NT2/D1 (cell line): ENCODE measurements around the gene FAM50B.

ENCODE experiments used
- DNase-seq: peaks from one replicate; pipeline ENCODE4 v3.0.0-alpha.2; 2011; ENCODE audit warnings: low read depth, low spot score
- H3K27me3 ChIP-seq: 2 replicates; pipeline ENCODE4 v1.6.0; 2011; ENCODE audit warnings: mild to moderate bottlenecking; ENCODE audit not compliant: insufficient read length, insufficient read depth
- H3K36me3 ChIP-seq: 2 replicates; pipeline ENCODE4 v1.6.1; 2011; ENCODE audit warnings: mild to moderate bottlenecking, low read length, mixed read lengths; ENCODE audit not compliant: insufficient read depth, insufficient read length
- H3K4me1 ChIP-seq: 2 replicates; pipeline ENCODE4 v1.5.1; 2011; ENCODE audit not compliant: insufficient read depth, insufficient read length
- H3K4me3 ChIP-seq: 2 replicates; pipeline ENCODE4 v1.5.1; 2011; ENCODE audit warnings: low read depth; ENCODE audit not compliant: insufficient read length
- H3K9ac ChIP-seq: 2 replicates; pipeline ENCODE4 v1.6.0; 2011; ENCODE audit warnings: low read depth; ENCODE audit not compliant: insufficient read length
- H3K9me3 ChIP-seq: 2 replicates; pipeline ENCODE4 v1.5.1; 2011; ENCODE audit warnings: mild to moderate bottlenecking, low read length; ENCODE audit not compliant: insufficient read depth
- SUZ12 ChIP-seq: IDR thresholded peaks from 2 replicates; pipeline ENCODE4 v1.6.1; 2011; ENCODE audit not compliant: insufficient read length, insufficient read depth; ENCODE audit errors: extremely low read depth
- YY1 ChIP-seq: IDR thresholded peaks from 2 replicates; pipeline ENCODE4 v1.6.1; 2011; ENCODE audit not compliant: insufficient read length, insufficient read depth
- ZNF274 ChIP-seq: IDR thresholded peaks from 2 replicates; pipeline ENCODE4 v1.6.1; 2011; ENCODE audit warnings: mild to moderate bottlenecking, low read depth, low read length

Gene FAM50B

DNA sequence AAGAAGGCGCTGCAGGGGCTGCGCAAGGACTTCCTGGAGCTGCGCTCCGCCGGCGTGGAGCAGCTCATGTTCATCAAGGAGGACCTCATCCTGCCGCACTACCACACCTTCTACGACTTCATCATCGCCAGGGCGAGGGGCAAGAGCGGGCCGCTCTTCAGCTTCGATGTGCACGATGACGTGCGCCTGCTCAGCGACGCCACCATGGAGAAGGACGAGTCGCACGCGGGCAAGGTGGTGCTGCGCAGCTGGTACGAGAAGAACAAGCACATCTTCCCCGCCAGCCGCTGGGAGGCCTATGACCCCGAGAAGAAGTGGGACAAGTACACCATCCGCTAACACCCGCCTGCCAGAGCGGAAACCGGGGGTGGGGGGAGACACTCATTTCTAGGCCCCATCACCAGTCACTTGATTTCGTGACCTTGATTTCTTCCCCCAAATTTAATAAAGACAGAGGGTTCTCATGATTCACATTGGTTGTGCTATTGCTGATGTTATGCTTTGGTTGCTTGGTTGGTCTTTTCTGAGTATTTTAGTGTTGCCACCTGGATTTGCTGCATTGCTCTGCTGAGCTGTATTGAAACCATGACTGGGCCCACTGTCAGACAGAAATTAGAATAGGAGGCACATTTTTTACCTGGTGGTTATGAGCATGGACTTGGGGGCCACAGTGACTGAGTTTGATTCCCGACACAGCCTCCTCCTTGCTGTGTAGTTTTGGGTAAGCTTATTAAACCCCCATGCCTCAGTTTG is 1.5 kb downstream of the FAM50B start:
- Histone ChIP-seq H3K4me3 (no peak overlapping the region), H3K9me3 (no peaks in the 10 kb centered on the region), H3K27me3 (no peaks in the 10 kb centered on the region), H3K36me3 (peaks cover 5% of the 10 kb centered on the region), H3K9ac (no peak overlapping the region), H3K4me1 (no peaks in the 10 kb centered on the region)
- no peak for DNase-seq
- TF ChIP-seq SUZ12 (no peak), YY1 (no peak), ZNF274 (no peak)

DNA sequence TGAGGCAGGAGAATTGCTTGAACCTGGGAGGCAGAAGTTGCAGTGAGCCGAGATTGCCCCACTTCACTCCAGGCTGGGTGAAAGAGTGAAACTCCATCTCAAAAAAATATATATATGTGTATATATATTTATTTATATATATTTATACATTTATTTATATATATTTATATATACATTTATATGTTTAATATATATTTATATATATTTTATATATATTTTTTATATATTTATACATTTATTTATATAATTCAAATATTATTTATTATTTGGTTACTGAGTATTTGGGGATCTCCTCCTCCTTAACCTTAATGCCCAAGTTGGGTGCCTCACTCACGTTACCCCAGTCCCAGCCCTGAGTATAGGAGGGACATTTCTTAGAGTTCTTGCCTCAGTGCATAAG is 2.7 kb downstream of the FAM50B start:
- H3K4me1 ChIP-seq = no peaks in the 10 kb centered on the region
- H3K9ac ChIP-seq = no peak overlapping the region
- peaks cover 5% of the 10 kb centered on the region for H3K36me3 ChIP-seq
- no peak for DNase-seq
- no peaks in the 10 kb centered on the region for H3K27me3 ChIP-seq
- TF ChIP-seq SUZ12 = no peak
- no peak for TF ChIP-seq ZNF274
- TF ChIP-seq YY1 = no peak
- no peak overlapping the region for H3K4me3 ChIP-seq
- no peaks in the 10 kb centered on the region for H3K9me3 ChIP-seq

DNA sequence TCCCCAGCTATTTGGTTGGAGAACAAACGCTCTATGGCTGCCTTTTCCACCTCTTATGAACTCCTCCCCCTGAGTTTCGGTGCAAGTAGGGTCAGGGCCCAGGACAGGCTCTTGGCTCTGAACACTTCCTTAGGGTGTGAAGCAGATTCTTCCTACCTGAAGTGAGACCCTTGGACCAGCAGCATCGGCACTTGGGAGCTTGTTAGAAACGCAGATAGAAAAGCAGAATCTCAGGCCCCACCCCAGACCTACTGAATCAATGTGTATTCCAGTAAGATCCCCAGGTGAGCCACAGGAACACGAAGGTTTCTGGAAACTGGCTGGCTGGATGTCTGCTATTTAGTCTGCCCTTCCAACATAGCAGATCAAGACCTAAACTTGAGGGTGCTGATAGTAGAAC is 3.2 kb downstream of the FAM50B start:
- Histone ChIP-seq H3K4me1 (no peaks in the 10 kb centered on the region), H3K4me3 (no peak overlapping the region), H3K9me3 (no peaks in the 10 kb centered on the region), H3K9ac (no peak overlapping the region), H3K27me3 (no peaks in the 10 kb centered on the region), H3K36me3 (peaks cover 5% of the 10 kb centered on the region)
- TF ChIP-seq ZNF274 (no peak), YY1 (no peak), SUZ12 (no peak)
- DNase-seq = no peak

DNA sequence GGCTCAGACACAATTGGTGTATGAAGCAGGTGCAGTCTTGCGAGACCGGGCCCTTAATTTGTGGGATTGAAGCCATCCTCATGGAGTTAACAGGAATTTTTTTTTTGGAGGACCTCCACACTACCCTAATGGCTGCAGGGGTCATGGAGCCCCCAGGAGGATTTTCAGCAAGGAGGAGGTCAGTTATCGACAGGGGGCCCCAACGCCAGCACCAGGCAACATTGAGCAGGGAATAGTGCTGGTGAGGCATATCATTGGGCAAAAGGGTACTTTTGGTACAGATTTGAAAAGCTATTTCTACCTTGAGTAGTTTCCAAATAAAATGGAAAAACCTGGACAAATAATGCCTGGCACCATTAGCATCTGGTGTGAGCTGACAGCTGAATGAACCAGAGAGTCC is 6.7 kb downstream of the FAM50B start:
- no peak for TF ChIP-seq ZNF274
- TF ChIP-seq SUZ12 = no peak
- TF ChIP-seq YY1 = no peak
- no peaks in the 10 kb centered on the region for H3K4me1 ChIP-seq
- H3K9ac ChIP-seq = no peak overlapping the region
- no peaks in the 10 kb centered on the region for H3K9me3 ChIP-seq
- no peaks in the 10 kb centered on the region for H3K27me3 ChIP-seq
- no peak for DNase-seq
- no peaks in the 10 kb centered on the region for H3K36me3 ChIP-seq
- H3K4me3 ChIP-seq = no peak overlapping the region

DNA sequence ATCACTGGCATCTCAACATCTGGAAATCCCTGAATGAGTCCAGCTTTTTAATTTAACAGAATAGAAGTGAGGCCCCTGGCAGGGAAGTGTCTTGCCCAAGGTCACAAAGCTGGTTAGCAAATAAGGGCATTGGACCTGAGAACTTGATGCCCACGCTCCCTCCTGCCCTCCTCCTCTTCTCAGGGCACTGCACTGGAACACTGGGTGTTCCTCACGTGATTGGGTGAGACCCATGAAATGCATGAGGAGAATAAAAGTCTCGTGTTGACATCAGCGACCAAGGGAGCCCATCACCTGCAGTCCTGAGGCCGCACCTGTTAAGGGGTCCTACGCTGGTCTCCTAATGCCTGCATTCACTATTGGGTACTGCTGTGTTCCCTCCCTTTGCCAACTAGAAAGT is 7.4 kb downstream of the FAM50B start:
- no peaks in the 10 kb centered on the region for H3K4me1 ChIP-seq
- TF ChIP-seq SUZ12 (no peak), ZNF274 (no peak), YY1 (no peak)
- no peak overlapping the region for H3K4me3 ChIP-seq
- H3K9me3 ChIP-seq = no peaks in the 10 kb centered on the region
- no peaks in the 10 kb centered on the region for H3K27me3 ChIP-seq
- H3K36me3 ChIP-seq = no peaks in the 10 kb centered on the region
- no peak overlapping the region for H3K9ac ChIP-seq
- DNase-seq = no peak

DNA sequence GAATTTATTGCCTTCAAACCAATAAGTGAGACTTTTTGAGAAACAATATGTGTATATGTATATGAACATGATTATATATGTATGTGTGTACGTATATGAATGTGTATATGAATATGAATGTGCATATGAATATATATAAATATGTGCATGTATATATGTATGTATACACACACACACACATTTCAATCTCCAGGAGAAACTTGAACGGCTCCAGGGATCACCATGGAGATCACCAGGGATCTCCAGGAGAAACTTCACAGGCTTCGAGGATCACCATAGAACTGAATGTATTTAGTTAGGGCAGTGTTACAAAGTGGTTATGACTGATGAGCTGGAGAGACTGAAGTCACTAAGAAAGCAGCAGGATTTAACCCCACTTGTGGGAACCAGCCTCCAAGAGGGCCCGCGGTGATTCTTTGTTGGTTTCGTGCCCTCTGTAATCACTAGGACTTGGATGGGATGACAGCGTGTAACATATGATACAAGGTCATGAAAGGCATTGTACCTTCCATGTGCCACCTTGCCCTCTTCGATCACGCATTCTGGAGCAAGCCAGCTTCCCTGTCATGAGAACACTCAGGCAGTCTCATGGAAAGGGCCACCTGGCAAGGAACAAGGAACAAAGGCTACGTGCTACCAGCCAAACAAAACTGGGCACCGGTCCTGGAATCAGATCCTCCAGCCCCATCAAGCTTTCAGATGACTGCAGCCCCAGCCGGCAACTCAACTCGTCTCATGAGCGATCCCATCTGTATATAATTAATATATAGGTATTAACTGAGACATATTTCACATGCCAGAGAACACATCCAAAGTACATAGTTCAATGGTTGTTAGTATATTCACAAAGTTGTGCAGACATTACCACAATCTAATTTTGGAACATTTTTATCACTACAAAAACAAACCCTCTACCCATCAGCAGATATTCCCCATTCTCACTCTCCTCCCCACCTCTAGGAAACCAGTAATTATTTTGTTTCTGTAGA is 8.6 kb downstream of the FAM50B start:
- Histone ChIP-seq H3K9me3 (no peaks in the 10 kb centered on the region), H3K36me3 (no peaks in the 10 kb centered on the region), H3K4me3 (no peak overlapping the region), H3K9ac (no peak overlapping the region), H3K4me1 (no peaks in the 10 kb centered on the region), H3K27me3 (no peaks in the 10 kb centered on the region)
- no peak for DNase-seq
- no peak for TF ChIP-seq YY1

DNA sequence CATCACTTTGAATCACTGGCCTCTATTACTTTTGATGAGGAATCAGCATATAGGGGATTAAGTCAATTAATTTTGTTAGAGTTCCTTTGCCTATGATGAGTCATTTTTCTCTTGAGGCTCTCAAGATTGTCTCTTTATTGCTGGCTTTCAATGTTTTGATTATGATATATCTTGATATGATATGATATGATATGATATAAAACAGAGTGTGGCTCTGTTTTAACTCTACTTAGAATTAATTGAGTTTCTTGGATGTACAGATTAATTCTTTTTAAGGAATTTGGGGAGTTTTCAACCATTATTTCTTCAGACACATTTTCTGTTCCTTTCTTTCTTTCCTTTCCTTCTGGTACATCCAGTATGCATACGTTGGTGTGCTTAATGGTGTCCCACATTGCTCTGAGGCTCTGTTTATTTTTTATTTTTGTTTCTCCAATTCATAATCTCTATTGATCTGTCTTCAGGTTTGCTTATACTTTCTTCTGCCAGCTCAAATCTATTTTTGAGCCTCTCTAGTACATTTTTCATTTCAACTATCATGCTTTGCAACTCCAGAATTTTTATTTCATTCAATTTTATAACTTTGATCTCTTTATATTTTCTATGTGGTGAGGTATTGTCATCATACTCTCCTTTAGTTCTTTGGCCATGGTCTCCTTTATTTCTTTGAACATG is 10.8 kb downstream of the FAM50B start:
- DNase-seq = no peak
- Histone ChIP-seq H3K27me3 (no peaks in the 10 kb centered on the region), H3K9me3 (no peaks in the 10 kb centered on the region), H3K36me3 (no peaks in the 10 kb centered on the region), H3K4me1 (no peaks in the 10 kb centered on the region), H3K4me3 (no peak overlapping the region), H3K9ac (no peak overlapping the region)
- no peak for TF ChIP-seq SUZ12
